TTC549 (cell line): ENCODE measurements around the gene C1RL.
"Not testable (repeated sequence)": the region's sequence is repeated elsewhere in the genome, so short reads cannot be mapped to it uniquely, and the experiment has no call there.

Experiments
- FAIRE-seq: peaks from 2 replicates; lab custom pipeline; 2012; peaks lifted over from hg19 to GRCh38; lab: Jason Lieb, UNC

Gene C1RL

DNA sequence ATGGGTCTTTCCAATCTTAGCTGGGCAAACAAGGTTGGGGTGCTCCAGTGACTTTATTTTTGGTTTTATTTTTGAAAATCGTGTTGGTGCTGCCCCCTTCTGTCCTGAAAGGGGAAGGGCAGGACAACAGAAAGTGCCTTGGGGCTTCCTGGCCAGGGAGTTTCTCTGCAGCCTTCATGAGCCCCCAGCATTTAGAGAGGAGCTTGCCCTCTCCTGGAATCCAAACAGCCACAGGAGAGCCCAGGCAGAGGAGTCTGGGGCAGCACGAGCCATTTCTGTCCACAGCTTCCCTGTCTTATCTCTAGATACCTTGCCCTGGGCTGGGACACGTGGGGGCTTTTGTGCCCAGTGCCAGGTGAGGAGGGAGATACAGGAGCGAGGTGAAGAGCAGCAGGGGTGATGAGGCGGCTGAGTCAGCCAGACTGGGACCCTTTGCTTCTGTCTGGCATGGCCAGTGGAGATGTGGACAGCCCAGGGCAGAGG, 4.4 kb upstream of the C1RL start:
- peak; percentile 17 for FAIRE-seq

DNA sequence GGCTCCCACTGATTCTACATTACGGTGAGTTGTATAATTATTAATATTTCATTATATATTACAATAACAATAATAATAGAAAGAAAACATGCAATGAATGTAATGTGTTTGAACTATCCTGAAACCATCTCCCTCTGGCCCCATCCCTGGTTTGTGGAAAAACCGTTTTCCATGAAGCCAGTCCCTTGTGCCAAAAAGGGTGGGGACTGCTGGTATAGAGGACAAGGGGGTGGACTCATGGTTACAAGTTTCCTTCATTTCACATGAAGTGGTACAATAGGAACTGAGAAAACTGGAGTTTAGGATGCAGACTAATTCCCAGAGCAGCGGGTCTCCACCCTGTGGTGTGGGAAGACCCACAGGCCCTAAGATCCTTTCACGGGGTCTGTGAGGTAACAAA, 3.0 kb upstream of the C1RL start:
- FAIRE-seq: no peak

DNA sequence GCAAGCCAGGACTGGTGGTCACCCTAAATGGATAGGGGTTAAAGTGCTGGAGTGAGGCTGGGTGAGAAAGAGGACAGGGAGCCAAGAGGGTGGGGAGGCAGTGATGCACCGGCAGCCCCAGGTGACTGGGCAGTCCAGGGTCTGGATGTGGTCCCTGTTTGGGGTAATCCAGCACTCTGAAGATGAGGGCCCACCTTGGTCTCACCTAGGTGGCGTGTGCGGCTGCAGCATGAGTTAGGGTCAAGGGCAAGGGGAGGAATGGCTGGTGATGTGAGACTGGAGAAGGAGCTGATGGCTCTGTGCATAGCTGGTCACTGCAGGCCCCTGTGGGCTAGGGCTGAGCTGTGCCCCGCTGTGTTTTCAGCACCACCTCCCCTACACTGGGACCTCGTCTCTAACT, 1.6 kb upstream of the C1RL start:
- FAIRE-seq: no peak

DNA sequence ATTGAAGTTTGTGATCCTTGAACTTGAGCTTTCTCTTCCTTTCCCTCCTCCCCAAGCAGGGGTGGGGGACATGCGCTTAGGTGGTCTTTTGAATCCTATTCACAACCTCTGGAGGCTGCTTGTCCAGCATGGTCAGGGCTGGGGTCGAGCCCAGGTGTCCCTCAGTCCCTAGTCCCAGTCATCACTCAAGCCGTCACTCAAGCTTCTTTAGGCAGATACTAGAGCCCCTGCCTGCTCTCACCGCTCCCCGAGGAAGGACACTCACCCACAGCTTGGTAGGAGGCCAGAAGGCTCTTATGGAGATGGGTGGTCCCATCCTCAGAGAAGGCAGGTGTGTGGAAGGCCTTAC, 532 bp upstream of the C1RL start:
- no peak for FAIRE-seq

DNA sequence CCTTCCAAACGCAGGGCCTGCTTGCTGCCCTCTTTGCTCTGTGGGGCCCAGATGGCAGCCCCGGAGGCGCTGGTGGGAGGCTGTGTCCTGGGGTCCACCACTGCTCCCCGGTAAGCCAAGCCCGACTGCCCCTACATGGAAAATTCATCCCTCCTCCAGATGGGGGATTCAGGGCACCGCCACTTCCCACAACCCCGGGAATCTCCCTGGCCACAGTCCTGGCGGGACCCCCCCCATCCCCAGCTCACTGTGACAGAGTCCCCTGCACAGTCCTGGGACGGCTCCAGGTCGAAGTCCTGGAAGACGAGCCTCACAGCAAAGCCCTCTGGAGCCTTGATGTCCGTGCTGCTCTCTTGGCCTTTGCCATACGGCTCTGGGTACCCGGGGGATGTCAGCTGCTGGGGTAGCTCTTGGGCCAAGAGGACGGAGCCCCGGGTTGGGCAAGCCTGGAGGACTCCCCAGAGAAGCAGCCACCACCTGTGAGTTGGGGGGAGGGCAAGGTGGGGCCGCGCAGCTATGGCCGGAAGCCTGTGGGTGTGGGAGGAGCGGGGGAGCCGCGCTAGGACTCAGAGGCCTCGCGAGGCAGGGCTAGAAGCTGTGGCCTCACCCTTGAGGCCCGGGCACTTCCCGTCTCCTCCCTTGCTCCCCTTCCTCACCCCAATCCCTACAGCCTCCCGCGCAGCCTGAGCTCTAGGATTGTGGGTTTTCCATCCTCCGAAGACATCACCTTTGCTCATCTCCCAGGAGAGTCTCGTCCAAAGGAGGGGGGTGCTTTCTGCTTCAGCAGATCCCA, 815 bp downstream of the C1RL start:
- no peak for FAIRE-seq

DNA sequence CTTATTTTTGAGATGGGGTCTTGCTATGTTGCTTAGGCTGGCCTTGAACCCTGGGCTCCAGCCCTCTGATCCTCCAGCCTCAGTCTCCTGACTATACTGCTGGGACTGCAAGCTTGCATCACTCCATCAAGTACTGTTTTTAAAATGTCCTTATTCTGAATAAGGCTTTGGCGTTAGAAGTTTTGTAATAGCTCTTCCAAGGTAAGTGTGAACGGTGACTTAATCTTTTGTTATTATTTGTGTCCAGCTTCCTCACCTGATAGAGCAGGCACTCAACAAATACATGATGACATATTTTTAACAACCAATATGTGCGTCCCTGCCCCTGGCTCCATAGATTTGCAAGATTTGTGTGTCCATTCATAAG, 1.4 kb downstream of the C1RL start:
- no peak for FAIRE-seq

DNA sequence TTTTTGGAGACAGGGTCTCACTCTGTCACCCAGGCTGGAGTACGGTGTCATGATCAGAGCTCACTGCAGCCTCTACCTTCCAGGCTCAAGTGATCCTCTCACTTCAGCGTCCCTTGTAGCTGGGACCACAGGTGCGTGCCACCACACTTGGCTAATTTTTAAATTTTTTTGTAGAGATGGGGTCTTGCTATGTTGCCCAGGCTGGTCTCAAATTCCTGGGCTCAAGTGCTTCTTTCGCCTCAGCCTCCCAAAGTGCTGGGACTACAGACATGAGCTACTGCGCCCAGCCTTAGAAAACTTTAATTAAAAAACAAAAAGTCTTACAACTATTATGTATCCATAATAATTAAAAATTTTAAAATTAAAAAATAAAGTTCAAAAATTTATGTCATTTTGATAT, 1.8 kb downstream of the C1RL start:
- FAIRE-seq: not testable (repeated sequence)

DNA sequence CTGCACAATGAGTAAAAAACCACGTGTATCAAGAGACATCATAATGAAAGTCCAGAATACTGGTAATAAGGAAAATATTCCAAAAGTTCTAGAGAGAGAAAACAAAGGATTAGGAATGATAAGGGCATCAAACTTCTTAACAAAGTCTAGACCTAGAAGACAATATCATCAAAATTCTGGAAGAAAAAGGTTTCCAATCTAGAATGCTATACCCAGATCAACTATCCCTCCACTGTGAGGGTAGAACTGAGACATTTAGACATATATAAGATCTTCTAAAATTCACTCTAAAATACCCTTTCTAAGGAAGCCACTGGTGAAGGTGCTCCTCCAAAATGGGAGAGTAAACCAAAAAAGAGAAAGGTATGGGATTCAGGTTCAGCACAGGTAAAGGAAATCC, 2.9 kb downstream of the C1RL start:
- FAIRE-seq: no peak

DNA sequence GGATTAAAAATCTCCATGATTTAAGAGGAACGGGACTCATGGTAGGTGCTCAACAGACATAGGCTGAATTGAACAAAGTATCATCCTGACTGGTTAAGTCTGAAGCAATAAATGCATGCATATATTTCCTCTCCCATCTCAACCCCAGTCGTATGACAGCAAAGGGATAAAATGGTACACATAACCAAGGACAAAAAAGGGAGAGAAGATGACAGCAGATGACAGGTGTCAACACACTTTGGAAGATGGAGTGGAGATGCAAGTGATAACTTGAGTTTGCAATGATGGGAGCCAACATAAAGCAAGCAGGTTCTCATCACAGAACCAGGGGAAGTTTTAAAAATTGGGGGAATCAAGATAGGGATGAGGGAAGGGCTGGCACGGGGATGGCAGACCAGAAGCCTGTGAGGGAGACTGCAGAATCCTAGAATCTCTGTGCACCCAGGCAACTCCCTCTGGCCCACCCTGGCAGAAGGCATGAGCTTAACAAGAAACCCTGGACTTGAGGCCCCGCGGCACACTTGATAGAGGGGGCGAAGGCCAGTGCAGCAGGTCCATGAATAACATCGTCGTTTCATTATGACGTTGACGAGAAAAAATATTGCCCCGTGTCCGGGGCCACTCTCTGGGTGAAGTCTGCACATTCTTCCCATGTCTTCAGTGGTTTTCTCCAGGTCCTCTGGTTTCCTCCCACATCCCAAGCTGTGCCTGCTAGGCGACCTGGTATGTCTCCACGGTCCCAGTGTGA, 5.0 kb downstream of the C1RL start:
- FAIRE-seq: no peak

DNA sequence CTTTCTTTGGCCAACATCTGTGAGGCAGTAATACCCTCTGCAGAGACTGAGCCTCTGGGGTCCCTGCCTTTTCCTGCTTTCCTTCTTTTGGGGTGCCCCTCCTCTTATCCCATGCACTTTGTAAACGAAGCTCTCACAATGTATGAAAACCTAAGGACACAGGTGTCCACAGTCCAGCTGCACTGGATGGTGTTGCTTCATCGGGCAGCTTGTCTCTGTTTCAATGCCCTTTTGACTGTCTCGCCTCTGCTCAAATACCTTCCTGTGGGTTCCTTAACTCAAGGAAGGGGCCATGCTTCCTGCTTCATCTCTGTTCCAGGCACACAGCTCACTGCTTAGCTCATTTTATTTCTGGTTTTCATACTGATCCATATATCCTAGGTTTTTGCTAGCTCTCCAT, 6.4 kb downstream of the C1RL start:
- no peak for FAIRE-seq

DNA sequence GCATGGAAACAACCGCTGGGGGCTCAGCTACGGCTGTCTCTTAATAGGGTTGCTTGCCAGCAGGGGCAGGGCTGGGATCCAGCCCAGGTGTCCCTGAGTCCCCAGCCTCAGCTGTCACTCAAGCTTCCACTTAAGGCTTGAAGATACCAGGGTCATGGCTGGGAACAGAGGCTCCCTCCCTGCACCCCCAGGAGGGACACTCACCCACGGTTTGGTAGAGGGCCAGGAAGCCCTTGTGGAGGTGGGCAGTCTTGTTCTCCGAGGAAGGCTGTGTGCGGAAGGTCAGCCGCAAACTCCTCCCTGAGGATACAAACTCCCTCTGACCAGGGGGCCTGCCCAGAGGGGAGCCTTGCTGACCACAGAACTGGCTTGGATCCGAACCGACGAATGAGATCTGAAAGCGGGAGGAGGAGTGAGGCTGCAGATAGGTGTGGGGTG, 7.3 kb downstream of the C1RL start:
- FAIRE-seq: no peak

DNA sequence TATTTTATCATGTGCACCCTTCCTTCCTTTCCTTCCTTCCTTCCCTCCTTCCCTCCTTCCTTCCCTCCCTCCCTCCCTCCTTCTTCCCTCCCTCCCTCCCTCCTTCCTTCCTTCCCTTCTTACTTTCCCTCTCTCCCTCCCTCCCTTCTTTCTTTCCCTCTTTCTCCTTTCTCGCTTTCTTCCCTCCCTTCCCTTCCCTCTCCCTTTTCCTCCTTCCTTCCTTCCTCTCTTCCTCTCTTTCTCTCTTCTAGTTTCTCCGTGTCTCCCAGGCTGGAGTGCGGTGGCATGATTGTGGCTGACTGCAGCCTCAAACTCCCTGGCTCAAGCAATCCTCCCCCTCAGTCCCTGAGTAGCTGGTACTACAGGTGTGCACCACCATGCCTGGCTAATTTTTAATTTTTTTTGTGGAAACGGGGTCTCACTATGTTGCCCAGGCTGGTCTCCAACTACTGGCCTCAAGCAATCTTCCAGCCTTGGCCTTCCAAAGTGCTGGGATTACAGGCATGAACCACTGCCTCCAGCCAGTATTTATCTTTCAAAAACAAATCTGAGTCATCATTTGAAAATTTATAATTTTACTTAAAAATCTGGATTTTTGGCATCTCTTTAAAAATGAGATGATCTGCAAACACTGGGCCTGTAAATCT, 7.8 kb downstream of the C1RL start:
- no peak for FAIRE-seq

DNA sequence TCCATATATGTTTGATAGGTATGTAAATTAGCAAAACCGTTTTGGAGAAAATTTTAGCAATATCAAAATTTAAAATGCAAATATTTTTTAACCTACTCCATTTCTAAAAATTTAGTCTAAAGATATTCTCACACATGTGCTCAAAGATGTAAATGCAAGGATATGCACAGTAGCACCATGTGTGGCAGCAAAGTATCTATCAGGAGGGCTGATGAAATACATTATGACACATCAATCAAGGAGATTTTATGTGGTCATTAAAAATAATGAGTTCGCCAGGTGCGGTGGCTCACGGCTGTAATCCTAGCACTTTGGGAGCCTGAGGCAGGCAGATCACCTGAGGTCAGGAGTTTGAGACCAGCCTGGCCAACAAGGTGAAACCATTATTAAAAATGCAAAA, 8.8 kb downstream of the C1RL start:
- FAIRE-seq: no peak

DNA sequence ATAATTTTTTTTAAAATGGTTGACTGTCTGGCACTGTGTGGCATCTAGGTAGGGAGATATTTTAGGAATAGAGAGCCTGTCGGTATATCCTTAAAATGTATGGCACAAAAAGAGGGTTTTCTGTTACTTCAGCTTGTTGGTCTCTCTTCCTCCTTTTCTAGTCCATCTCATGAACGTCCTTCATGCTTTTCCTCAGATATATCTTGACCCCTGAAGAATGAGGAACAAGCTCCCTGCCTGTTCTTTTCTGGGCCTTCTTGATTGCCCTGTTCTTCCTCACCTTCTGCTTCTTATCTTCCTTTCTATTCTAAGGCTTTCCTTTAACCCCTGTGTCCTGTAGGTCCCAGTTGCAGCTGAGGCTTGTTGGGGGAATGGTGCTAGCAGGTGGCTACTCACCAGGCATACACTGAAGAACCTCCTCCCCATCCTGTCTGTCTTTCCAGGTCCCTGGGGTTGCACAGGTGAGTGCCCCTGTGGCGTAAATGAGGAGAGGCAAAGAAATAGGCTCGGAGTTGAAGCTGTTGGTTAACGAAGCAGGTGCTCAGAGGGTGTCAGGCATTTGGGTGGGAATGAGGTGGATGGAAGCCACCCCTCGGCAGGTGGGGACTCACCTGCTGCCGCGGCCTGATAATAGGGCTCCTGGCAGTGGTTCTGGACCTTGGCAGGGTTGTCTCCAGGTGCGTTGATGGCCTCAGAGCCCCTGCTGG, 9.6 kb downstream of the C1RL start:
- no peak for FAIRE-seq

DNA sequence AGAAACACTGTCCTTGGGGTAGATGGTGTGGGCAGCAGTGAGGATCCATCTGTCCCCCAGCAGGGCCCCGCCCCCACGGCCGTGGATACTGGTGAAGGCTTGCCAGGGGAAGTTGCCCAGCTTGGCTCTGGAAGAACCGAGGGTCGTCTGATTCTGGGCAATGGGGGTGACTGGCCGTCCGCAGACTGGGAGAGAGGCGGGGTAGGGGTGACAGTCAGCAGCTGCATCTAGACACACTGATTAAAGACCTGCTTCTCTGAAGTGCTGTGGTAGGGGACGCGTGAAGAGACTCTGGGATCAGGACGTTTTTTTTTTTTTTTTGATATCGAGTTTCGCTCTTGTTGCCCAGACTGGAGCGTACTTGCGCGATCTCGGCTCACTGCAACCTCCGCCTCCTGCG, 12.0 kb downstream of the C1RL start:
- FAIRE-seq: no peak

DNA sequence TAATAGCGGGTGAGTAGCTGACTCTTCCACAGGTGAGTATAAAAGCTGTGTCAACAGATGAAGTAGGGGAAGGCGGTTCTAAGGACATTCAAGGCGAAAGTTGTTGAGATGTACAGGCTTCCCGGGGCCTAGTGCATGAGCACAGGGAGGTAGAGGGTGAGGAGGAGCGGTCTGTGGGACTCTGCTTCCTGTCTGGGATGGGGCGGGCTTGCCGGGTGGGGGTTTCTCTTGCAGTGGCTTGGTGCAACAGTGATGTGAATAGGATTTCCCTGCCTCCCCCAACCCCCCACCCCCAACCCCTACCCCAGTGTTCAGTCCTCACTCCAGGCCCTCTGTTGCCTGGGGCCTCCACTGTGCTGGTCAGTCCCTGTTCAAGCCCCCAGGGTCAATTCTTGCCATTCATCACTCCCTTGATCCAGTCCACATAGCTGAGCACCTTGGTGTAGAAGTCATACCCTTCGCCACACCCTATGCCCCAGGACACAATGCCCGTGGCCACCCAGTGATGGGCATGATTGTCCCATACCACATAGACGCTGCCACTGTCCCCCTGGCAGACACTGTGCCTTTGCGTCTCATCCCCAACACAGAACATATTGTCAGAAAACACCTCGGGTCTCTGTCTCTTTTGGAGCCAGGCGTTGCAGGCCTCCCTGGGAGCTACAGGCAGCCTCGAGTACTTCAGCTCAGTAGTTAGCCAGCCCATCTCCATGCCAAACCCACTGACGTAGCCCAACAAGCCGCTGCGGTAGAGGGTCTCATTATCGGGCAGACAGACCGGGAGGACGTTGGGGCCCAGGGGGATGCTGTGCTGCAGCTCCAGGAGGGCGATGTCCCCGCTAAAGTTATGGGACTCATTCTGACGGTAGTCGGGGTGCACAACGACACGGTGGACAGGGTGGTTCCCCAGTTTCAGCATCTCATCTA, 12.7 kb downstream of the C1RL start:
- no peak for FAIRE-seq

DNA sequence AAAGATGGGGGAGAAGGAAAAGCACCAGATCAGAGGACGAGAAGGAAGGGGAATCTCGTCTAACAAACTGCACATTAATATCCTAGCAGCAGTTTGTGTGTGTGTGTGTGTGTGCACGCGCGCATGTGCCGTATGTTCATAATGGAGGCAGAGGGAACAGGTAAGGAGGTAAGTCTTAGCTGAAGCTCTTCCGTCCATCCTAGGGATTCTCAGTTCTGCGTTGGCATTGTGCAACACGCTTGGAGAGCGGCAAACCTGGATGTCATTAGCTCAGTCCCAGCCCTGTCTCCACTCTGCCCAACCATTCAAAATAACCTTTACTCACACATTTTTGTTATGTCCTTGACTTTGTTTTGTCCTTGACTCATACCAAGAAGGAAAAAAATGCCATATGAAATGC, 15.1 kb downstream of the C1RL start:
- no peak for FAIRE-seq

DNA sequence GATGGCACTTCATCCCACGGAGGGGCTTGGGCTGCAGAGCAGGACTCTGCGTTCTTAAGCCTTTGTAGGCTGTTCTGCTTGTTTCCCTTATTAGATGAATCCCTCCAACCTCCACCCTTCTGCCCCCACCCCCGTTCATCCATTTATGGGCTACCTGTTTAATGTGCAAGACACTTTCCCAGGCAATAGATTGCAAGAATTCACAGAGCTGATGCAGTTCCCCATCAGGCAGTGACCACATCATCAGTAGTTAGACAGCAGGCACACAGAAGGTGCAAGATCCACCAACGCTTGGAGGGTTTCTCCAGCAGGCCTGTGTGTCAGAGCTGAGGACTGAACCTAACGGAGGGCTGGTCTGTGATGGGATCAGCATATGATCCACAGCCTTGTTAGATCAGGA, 15.5 kb downstream of the C1RL start:
- no peak for FAIRE-seq

DNA sequence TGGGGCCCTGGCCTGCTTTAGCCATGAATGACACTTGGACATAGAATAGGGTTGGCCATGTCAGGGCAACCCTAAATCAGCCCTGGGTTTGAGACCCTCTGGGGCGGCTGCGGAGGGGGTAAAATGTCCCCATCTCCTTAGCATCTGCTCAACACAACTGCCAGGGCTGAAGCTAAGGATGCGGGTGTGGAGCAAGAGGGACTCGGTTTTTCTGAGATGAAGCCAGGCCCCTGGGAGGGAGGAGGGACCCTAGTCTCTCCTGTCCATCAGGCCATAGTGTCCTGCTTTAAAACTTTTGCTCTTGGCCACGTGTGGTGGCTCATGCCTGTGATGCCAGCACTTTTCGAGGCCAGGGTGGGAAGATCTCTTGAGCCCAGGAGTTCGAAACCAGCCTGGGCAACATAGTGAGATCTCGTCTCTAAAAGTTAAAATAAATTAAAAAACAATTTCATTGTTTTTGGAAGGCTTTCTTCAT, 16.0 kb downstream of the C1RL start:
- no peak for FAIRE-seq

DNA sequence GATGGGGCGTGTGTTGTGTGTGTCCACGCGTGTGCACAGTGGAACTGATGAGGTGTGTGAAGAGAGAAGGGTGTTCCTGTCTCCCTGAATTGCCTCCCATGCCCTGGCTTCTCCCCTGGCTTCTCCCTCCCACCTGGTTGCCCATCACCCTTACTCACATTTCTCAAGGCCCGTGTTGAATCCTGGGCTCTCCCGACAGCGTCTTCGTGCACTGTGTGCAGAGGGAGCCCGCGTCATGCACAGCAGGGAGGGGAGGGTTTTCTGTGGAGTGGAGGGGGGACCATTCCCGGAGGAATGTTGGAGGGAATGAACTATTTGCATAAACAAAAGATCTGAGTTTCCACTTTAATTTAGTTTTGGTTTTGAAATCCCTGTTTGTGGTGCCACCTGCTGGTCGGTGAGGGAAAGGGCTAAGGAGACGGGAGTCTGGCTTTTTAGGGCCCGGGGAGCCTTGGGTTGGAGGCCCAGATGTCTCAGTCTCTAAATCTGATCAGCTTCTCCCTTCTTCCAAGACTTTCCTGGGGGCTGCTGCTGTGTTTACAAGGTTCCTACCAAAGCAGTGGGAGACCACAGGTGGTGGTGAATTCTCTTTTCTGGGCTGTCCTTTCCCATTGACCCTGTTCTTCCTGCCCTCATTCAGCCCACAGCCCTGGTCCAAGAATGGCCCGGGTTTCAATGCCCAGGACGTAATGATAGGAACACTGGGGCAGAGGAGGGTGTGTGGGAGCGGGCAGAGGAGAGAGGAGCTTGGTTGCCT, 16.6 kb downstream of the C1RL start, which contains the start of gene C1R:
Gene C1R (minus strand): TSS at position 217 of the 757 bp plus-strand sequence. CDS start 57 bp downstream, at position 160.
- FAIRE-seq: peak; percentile 11
